ENCODE results near the gene SF3B1. TPM values are rescaled to one million over a fixed set of nuclear protein-coding genes. Genes with fewer than 3 reads are reported as not detected.

Gene SF3B1
- total and polyA plus RNA-seq, 2 experiments from 2014 or later, result 196 to 216 TPM

GRCh38 chr2:197405582-197405981 lies 29.2 kb downstream of the SF3B1 start:
- no peak overlapping the region for H3K4me3 ChIP-seq
- in situ Hi-C loops (cut with MboI), result no loop called here
- H2AFZ ChIP-seq, result no peak overlapping the region
- H4K20me1 ChIP-seq (ENCODE audit: insufficient read depth), result no peaks in the 10 kb centered on the region
- no peak overlapping the region for H3K27ac ChIP-seq
- no peaks in the 10 kb centered on the region for H3K27me3 ChIP-seq (replicated peaks; ENCODE audit: insufficient read depth)
- DNase-seq, result no peak
- WGBS, 2 experiments (ENCODE audit: low coverage in 1 of 2, low lambda C conversion rate in 2 of 2, missing lambda C conversion rate in 2 of 2), result 96 to 97% methylated on average over 2 of the region's 2 CpGs
- H3K9me3 ChIP-seq (ENCODE audit: low read depth), result no peaks in the 10 kb centered on the region
- peaks cover 93% of the 10 kb centered on the region for H3K79me2 ChIP-seq (ENCODE audit: insufficient read depth)
- TF ChIP-seq EZH2phosphoT487 (IDR thresholded peaks at IDR 0.05; ENCODE audit: insufficient read depth, low read depth) (no peak), EZH2 (IDR thresholded peaks at IDR 0.05; ENCODE audit: insufficient read depth, poor library complexity, severe bottlenecking) (no peak)
- H3K4me1 ChIP-seq (ENCODE audit: insufficient read depth), result peaks cover 3% of the 10 kb centered on the region
- no peaks in the 10 kb centered on the region for H3K9me2 ChIP-seq (ENCODE audit: insufficient read depth)
- H3F3A ChIP-seq (ENCODE audit: insufficient read depth), result peaks cover 41% of the 10 kb centered on the region
- no peak overlapping the region for H3K4me2 ChIP-seq (ENCODE audit: unreplicated experiment)
- no peak overlapping the region for H3K9ac ChIP-seq
- H3K36me3 ChIP-seq (ENCODE audit: low read depth), result peaks cover 94% of the 10 kb centered on the region

GRCh38 chr2:197399887-197400540 lies 34.8 kb downstream of the SF3B1 start:
- H3K27me3 ChIP-seq (replicated peaks; ENCODE audit: insufficient read depth), result no peaks in the 10 kb centered on the region
- H3K4me3 ChIP-seq, result no peak overlapping the region
- peaks cover 53% of the 10 kb centered on the region for H3K79me2 ChIP-seq (ENCODE audit: insufficient read depth)
- no peaks in the 10 kb centered on the region for H3K9me2 ChIP-seq (ENCODE audit: insufficient read depth)
- H2AFZ ChIP-seq, result no peak overlapping the region
- peaks cover 98% of the 10 kb centered on the region for H3K36me3 ChIP-seq (ENCODE audit: low read depth)
- no peaks in the 10 kb centered on the region for H4K20me1 ChIP-seq (ENCODE audit: insufficient read depth)
- H3K4me2 ChIP-seq (ENCODE audit: unreplicated experiment), result peak overlapping the region; percentile 23
- no peaks in the 10 kb centered on the region for H3K9me3 ChIP-seq (ENCODE audit: low read depth)
- peaks cover 49% of the 10 kb centered on the region for H3F3A ChIP-seq (ENCODE audit: insufficient read depth)
- H3K9ac ChIP-seq, result no peak overlapping the region
- H3K4me1 ChIP-seq (ENCODE audit: insufficient read depth), result peaks cover 31% of the 10 kb centered on the region
- 53 to 62% methylated on average over 6 of the region's 6 CpGs for WGBS, 2 experiments (ENCODE audit: low coverage in 1 of 2, low lambda C conversion rate in 2 of 2, missing lambda C conversion rate in 2 of 2)
- peak overlapping the region; percentile 31 for H3K27ac ChIP-seq
- in situ Hi-C loops (cut with MboI), result no loop called here
- peak; percentile 66 for DNase-seq
- TF ChIP-seq EZH2 (IDR thresholded peaks at IDR 0.05; ENCODE audit: insufficient read depth, poor library complexity, severe bottlenecking) (no peak), EZH2phosphoT487 (IDR thresholded peaks at IDR 0.05; ENCODE audit: insufficient read depth, low read depth) (no peak)

GRCh38 chr2:197398913-197399312 lies 35.9 kb downstream of the SF3B1 start:
- no peaks in the 10 kb centered on the region for H3K27me3 ChIP-seq (replicated peaks; ENCODE audit: insufficient read depth)
- in situ Hi-C loops (cut with MboI), result no loop called here
- TF ChIP-seq EZH2 (IDR thresholded peaks at IDR 0.05; ENCODE audit: insufficient read depth, poor library complexity, severe bottlenecking) (no peak), EZH2phosphoT487 (IDR thresholded peaks at IDR 0.05; ENCODE audit: insufficient read depth, low read depth) (no peak)

GRCh38 chr2:197391220-197391717 lies 43.6 kb downstream of the SF3B1 start:
- DNase-seq, result no peak
- H3K27me3 ChIP-seq (replicated peaks; ENCODE audit: insufficient read depth), result no peaks in the 10 kb centered on the region
- no peaks in the 10 kb centered on the region for H3K9me3 ChIP-seq (ENCODE audit: low read depth)
- H3K79me2 ChIP-seq (ENCODE audit: insufficient read depth), result peaks cover 9% of the 10 kb centered on the region; the same call in 1 of the 2 replicates
- no peak overlapping the region for H2AFZ ChIP-seq
- H3K27ac ChIP-seq, result no peak overlapping the region
- H3K4me3 ChIP-seq, result no peak overlapping the region
- in situ Hi-C loops (cut with MboI), result no loop called here
- TF ChIP-seq EZH2phosphoT487 (IDR thresholded peaks at IDR 0.05; ENCODE audit: insufficient read depth, low read depth), result no peak
- no peak for TF ChIP-seq EZH2 (IDR thresholded peaks at IDR 0.05; ENCODE audit: insufficient read depth, poor library complexity, severe bottlenecking)
- no peaks in the 10 kb centered on the region for H3K9me2 ChIP-seq (ENCODE audit: insufficient read depth)
- H4K20me1 ChIP-seq (ENCODE audit: insufficient read depth), result no peaks in the 10 kb centered on the region
- H3K36me3 ChIP-seq (ENCODE audit: low read depth), result peaks cover 44% of the 10 kb centered on the region
- H3F3A ChIP-seq (ENCODE audit: insufficient read depth), result peaks cover 35% of the 10 kb centered on the region
- H3K4me2 ChIP-seq (ENCODE audit: unreplicated experiment), result no peak overlapping the region
- no peaks in the 10 kb centered on the region for H3K4me1 ChIP-seq (ENCODE audit: insufficient read depth)
- 96 to 100% methylated on average over 1 of the region's 1 CpG for WGBS, 2 experiments (ENCODE audit: low coverage in 1 of 2, low lambda C conversion rate in 2 of 2, missing lambda C conversion rate in 2 of 2)
- H3K9ac ChIP-seq, result no peak overlapping the region

More at GRCh38 chr2:197398913-197399312, 35.9 kb downstream of the SF3B1 start:
- peaks cover 45% of the 10 kb centered on the region for H3F3A ChIP-seq (ENCODE audit: insufficient read depth)
- peaks cover 54% of the 10 kb centered on the region for H3K79me2 ChIP-seq (ENCODE audit: insufficient read depth)
- no peak overlapping the region for H3K27ac ChIP-seq
- DNase-seq, result no peak
- H4K20me1 ChIP-seq (ENCODE audit: insufficient read depth), result no peaks in the 10 kb centered on the region
- no peak overlapping the region for H3K4me2 ChIP-seq (ENCODE audit: unreplicated experiment)
- WGBS, 2 experiments (ENCODE audit: low coverage in 1 of 2, low lambda C conversion rate in 2 of 2, missing lambda C conversion rate in 2 of 2), result 78 to 82% methylated on average over 2 of the region's 2 CpGs
- no peaks in the 10 kb centered on the region for H3K9me2 ChIP-seq (ENCODE audit: insufficient read depth)
- no peaks in the 10 kb centered on the region for H3K9me3 ChIP-seq (ENCODE audit: low read depth)
- H3K4me1 ChIP-seq (ENCODE audit: insufficient read depth), result peaks cover 31% of the 10 kb centered on the region
- no peak overlapping the region for H2AFZ ChIP-seq
- H3K36me3 ChIP-seq (ENCODE audit: low read depth), result peaks cover 99% of the 10 kb centered on the region
- no peak overlapping the region for H3K4me3 ChIP-seq
- no peak overlapping the region for H3K9ac ChIP-seq
